Kidney (tissue), 14 donors: ENCODE measurements around the gene PIP5K1A. TPM values are rescaled to one million over a fixed set of nuclear protein-coding genes. Genes with fewer than 3 reads are reported as not detected.

Experiments
- DNase-seq, 5 donors: peaks; one replicate each; pipeline ENCODE4 v3.0.0-alpha.2; 2013 to 2020
- FAIRE-seq: peaks from 2 replicates; lab custom pipeline; 2012; peaks lifted over from hg19 to GRCh38; lab: Jason Lieb, UNC
- H3K27ac ChIP-seq, 2 donors: one replicate each; pipeline ENCODE4 v1.7.0; 2013; ENCODE audit warnings: low read depth in 2 of 2, low read length in 2 of 2, inconsistent platforms in 1 of 2
- H3K27me3 ChIP-seq: one replicate; pipeline ENCODE4 v1.7.1; 2013; ENCODE audit warnings: low read length, inconsistent platforms; ENCODE audit not compliant: control insufficient read depth, insufficient read depth
- H3K36me3 ChIP-seq, 3 donors: one replicate each; pipeline versions ENCODE4 v1.7.0 to v1.7.1; 2013; ENCODE audit warnings: low read length in 3 of 3, control low read depth in 1 of 3, inconsistent platforms in 1 of 3; ENCODE audit not compliant: insufficient read depth in 3 of 3, control insufficient read depth in 2 of 3
- H3K4me1 ChIP-seq, 3 donors: one replicate each; pipeline versions ENCODE4 v1.7.0 to v1.7.1; 2013; ENCODE audit warnings: low read length in 3 of 3, inconsistent platforms in 1 of 3, low read depth in 1 of 3; ENCODE audit not compliant: control insufficient read depth in 2 of 3, insufficient read depth in 2 of 3
- H3K4me3 ChIP-seq, 3 donors: one replicate each; pipeline versions ENCODE4 v1.7.0 to v1.8.1; 2013; ENCODE audit warnings: low read length in 3 of 3, control low read depth in 1 of 3, inconsistent platforms in 1 of 3
- H3K9ac ChIP-seq, 3 donors: one replicate each; pipeline versions ENCODE4 v1.7.0 to v1.7.1; 2013; ENCODE audit warnings: low read length in 3 of 3, control low read depth in 1 of 3, inconsistent platforms in 1 of 3
- H3K9me3 ChIP-seq, 3 donors: one replicate each; pipeline versions ENCODE4 v1.7.0 to v1.7.1; 2013; ENCODE audit warnings: low read length in 3 of 3, control low read depth in 1 of 3, inconsistent platforms in 1 of 3; ENCODE audit not compliant: control insufficient read depth in 2 of 3, insufficient read depth in 1 of 3
- CTCF ChIP-seq: IDR thresholded peaks from 3 replicates; pipeline ENCODE4 v1.5.1; 2012; ENCODE audit warnings: mild to moderate bottlenecking, moderate library complexity, borderline replicate concordance; ENCODE audit not compliant: insufficient read depth; ENCODE audit errors: extremely low read depth
- intact Hi-C: fragments of 100-400 bp; cut with DNase I; formaldehyde crosslinking; loops from one replicate; pipeline ENCODE4 v1.11.1; 2022
- polyA plus RNA-seq: library from polyadenylated mRNA; stranded (reverse); fragments of 350-450 nt; fragmentation: Illumina TruSeq; extraction: RNeasy Lipid Tissue Mini Kit (QIAGEN cat#74804); gene quantifications from one replicate; pipeline ENCODE4 v1.2.3, GENCODE V29; 2014; ENCODE audit warnings: low read depth, low replicate concordance; ENCODE audit not compliant: insufficient read depth
- total RNA-seq: library from RNA; stranded (reverse); fragmentation: NEBNext Ultra II Directional; extraction: Animal tissue kit (Norgen Biotek cat#: 25700); gene quantifications from one replicate; pipeline ENCODE4 v1.2.1, GENCODE V29; 2021
- donor health status: control.
- donor health status: control.
- donor health status: control.
- donor health status: control.
- donor health status: control.
- donor health status: DM: yes; HTN: yes; CAD: no.
- donor health status: Normal renal cell carcinoma (clear cell type).

Gene PIP5K1A
- total and polyA plus RNA-seq, 2 donors from 2014 or later, result 15.5 to 49.0 TPM

GRCh38 chr1:151243683-151244216, 45.4 kb downstream of the PIP5K1A start:
- FAIRE-seq (no peak), DNase-seq (no peak)
- Histone ChIP-seq H3K36me3 (peaks cover 17 to 37% (median 34%) of the 10 kb centered on the region in 3 donors), H3K4me1 (no peaks in the 10 kb centered on the region), H3K9ac (no peak overlapping the region), H3K9me3 (no peaks in the 10 kb centered on the region), H3K27me3 (no peaks in the 10 kb centered on the region), H3K27ac (no peak overlapping the region), H3K4me3 (no peak overlapping the region)
- TF ChIP-seq CTCF, result no peak
- intact Hi-C loops, result no loop called here

- no peaks in the 10 kb centered on the region for H3K27me3 ChIP-seq
- FAIRE-seq (no peak), DNase-seq (no peak)
- no peak overlapping the region for H3K27ac ChIP-seq
- TF ChIP-seq CTCF, result no peak
- H3K9me3 ChIP-seq, result no peaks in the 10 kb centered on the region
- no peaks in the 10 kb centered on the region for H3K4me1 ChIP-seq
- no peak overlapping the region for H3K4me3 ChIP-seq
- peaks cover 12 to 31% (median 28%) of the 10 kb centered on the region in 3 donors for H3K36me3 ChIP-seq
- intact Hi-C loops, result no loop called here
- H3K9ac ChIP-seq, result no peak overlapping the region
Observed at GRCh38 chr1:151246786-151247185, 48.4 kb downstream of the PIP5K1A start.

- H3K9me3 ChIP-seq, result no peaks in the 10 kb centered on the region
- no peak overlapping the region for H3K9ac ChIP-seq
- FAIRE-seq (peak; percentile 17), DNase-seq (peak in 3 of 5 donors; percentile 53 to 83 (median 76))
- H3K27me3 ChIP-seq, result no peaks in the 10 kb centered on the region
- peak; percentile 88 for TF ChIP-seq CTCF
- H3K27ac ChIP-seq, result no peak overlapping the region
- intact Hi-C loops, result no loop called here
- peaks cover 0 to 8% (median 5%) of the 10 kb centered on the region in 3 donors for H3K4me1 ChIP-seq
- H3K36me3 ChIP-seq, result peaks cover 4 to 9% (median 7%) of the 10 kb centered on the region in 3 donors
- no peak overlapping the region for H3K4me3 ChIP-seq
Observed at GRCh38 chr1:151251656-151252470, 53.5 kb downstream of the PIP5K1A start.
